ENCODE data around the gene NEFH. TPM values are rescaled to one million over a fixed set of nuclear protein-coding genes. Genes with fewer than 3 reads are reported as not detected.
"Not testable (repeated sequence)": the region's sequence is repeated elsewhere in the genome, so short reads cannot be mapped to it uniquely, and the experiment has no call there.

The NEFH gene
- total RNA-seq = 1 to 10 TPM; 5.8 to 8.3 (median 7.3) TPM

- Mint-ChIP-seq H3K9me3 (no peaks in the 10 kb centered on the region), H3K4me3 (no peak within 1 kb of the TSS), H3K4me1 (ENCODE audit: low read depth) (peaks cover 9% of the 10 kb centered on the region), H3K36me3 (ENCODE audit: insufficient read depth) (no peaks in the 10 kb centered on the region), H3K27me3 (ENCODE audit: low read depth) (peaks cover 51% of the 10 kb centered on the region)
- ATAC-seq (no peak), DNase-seq (no peak)
These were observed at the start of gene NEFH for GRCh38 chr22:29479417-29480261. Gene NEFH, plus strand, starts transcription at chr22:29480218. Its CDS starts 45 bp downstream, at chr22:29480263.

- no peaks in the 10 kb centered on the region for H3K36me3 Mint-ChIP-seq (ENCODE audit: insufficient read depth)
- no peaks in the 10 kb centered on the region for H3K9me3 Mint-ChIP-seq
- H3K4me1 Mint-ChIP-seq (ENCODE audit: low read depth) = no peaks in the 10 kb centered on the region
- H3K4me3 Mint-ChIP-seq = no peak overlapping the region
- H3K27me3 Mint-ChIP-seq (ENCODE audit: low read depth) = peaks cover 18% of the 10 kb centered on the region
- DNase-seq (no peak), ATAC-seq (no peak)
These were observed 48.0 kb upstream of the NEFH start for GRCh38 chr22:29431986-29432385.

- H3K4me3 Mint-ChIP-seq = no peak overlapping the region
- H3K9me3 Mint-ChIP-seq = no peaks in the 10 kb centered on the region
- H3K27me3 Mint-ChIP-seq (ENCODE audit: low read depth) = peaks cover 18% of the 10 kb centered on the region
These were observed 46.2 kb upstream of the NEFH start for GRCh38 chr22:29433856-29434255.

GRCh38 chr22:29434288-29434687 is 45.7 kb upstream of the NEFH start:
- DNase-seq (no peak), ATAC-seq (no peak)
- H3K27me3 Mint-ChIP-seq (ENCODE audit: low read depth) = peaks cover 18% of the 10 kb centered on the region
- H3K4me1 Mint-ChIP-seq (ENCODE audit: low read depth) = no peaks in the 10 kb centered on the region
- no peak overlapping the region for H3K4me3 Mint-ChIP-seq
- H3K36me3 Mint-ChIP-seq (ENCODE audit: insufficient read depth) = no peaks in the 10 kb centered on the region
- H3K9me3 Mint-ChIP-seq = no peaks in the 10 kb centered on the region

More at GRCh38 chr22:29433856-29434255, 46.2 kb upstream of the NEFH start:
- H3K36me3 Mint-ChIP-seq (ENCODE audit: insufficient read depth) = no peaks in the 10 kb centered on the region
- ATAC-seq (no peak), DNase-seq (no peak)
- no peaks in the 10 kb centered on the region for H3K4me1 Mint-ChIP-seq (ENCODE audit: low read depth)

GRCh38 chr22:29435236-29436136 is 44.5 kb upstream of the NEFH start:
- H3K27me3 Mint-ChIP-seq (ENCODE audit: low read depth) = peaks cover 18% of the 10 kb centered on the region
- H3K4me1 Mint-ChIP-seq (ENCODE audit: low read depth) = no peaks in the 10 kb centered on the region
- no peaks in the 10 kb centered on the region for H3K36me3 Mint-ChIP-seq (ENCODE audit: insufficient read depth)

GRCh38 chr22:29438283-29438682 is 41.7 kb upstream of the NEFH start, which contains the start of gene RFPL1:
Gene RFPL1, plus strand, starts transcription at chr22:29438583.
- not testable (repeated sequence) for H3K4me3 Mint-ChIP-seq; H3K36me3 Mint-ChIP-seq (ENCODE audit: insufficient read depth); DNase-seq; H3K9me3 Mint-ChIP-seq; ATAC-seq; H3K4me1 Mint-ChIP-seq (ENCODE audit: low read depth)
- peaks cover 25% of the 10 kb centered on the region for H3K27me3 Mint-ChIP-seq (ENCODE audit: low read depth)

More at GRCh38 chr22:29435236-29436136, 44.5 kb upstream of the NEFH start:
- H3K4me3 Mint-ChIP-seq = no peak overlapping the region
- H3K9me3 Mint-ChIP-seq = no peaks in the 10 kb centered on the region
- no peak for DNase-seq
- no peak for ATAC-seq

- DNase-seq (no peak), ATAC-seq (no peak)
- no peaks in the 10 kb centered on the region for H3K4me1 Mint-ChIP-seq (ENCODE audit: low read depth)
- no peak overlapping the region for H3K4me3 Mint-ChIP-seq
- no peaks in the 10 kb centered on the region for H3K9me3 Mint-ChIP-seq
- H3K36me3 Mint-ChIP-seq (ENCODE audit: insufficient read depth) = no peaks in the 10 kb centered on the region
- H3K27me3 Mint-ChIP-seq (ENCODE audit: low read depth) = peaks cover 11% of the 10 kb centered on the region
These were observed 37.0 kb upstream of the NEFH start for GRCh38 chr22:29442976-29443375.

- no peak for DNase-seq
- ATAC-seq = no peak
- Mint-ChIP-seq H3K4me3 (no peak overlapping the region), H3K9me3 (no peaks in the 10 kb centered on the region), H3K27me3 (ENCODE audit: low read depth) (peaks cover 11% of the 10 kb centered on the region), H3K36me3 (ENCODE audit: insufficient read depth) (no peaks in the 10 kb centered on the region), H3K4me1 (ENCODE audit: low read depth) (no peaks in the 10 kb centered on the region)
These were observed 36.6 kb upstream of the NEFH start for GRCh38 chr22:29443452-29443851.

GRCh38 chr22:29443861-29444792 is 35.9 kb upstream of the NEFH start:
- no peak for DNase-seq
- H3K4me1 Mint-ChIP-seq (ENCODE audit: low read depth) = no peaks in the 10 kb centered on the region
- H3K9me3 Mint-ChIP-seq = no peaks in the 10 kb centered on the region
- no peak overlapping the region for H3K4me3 Mint-ChIP-seq
- no peak for ATAC-seq
- H3K36me3 Mint-ChIP-seq (ENCODE audit: insufficient read depth) = no peaks in the 10 kb centered on the region
- H3K27me3 Mint-ChIP-seq (ENCODE audit: low read depth) = peaks cover 11% of the 10 kb centered on the region

- H3K4me1 Mint-ChIP-seq (ENCODE audit: low read depth) = no peaks in the 10 kb centered on the region
- peaks cover 11% of the 10 kb centered on the region for H3K27me3 Mint-ChIP-seq (ENCODE audit: low read depth)
These were observed 34.5 kb upstream of the NEFH start for GRCh38 chr22:29445508-29445907.

GRCh38 chr22:29447906-29448305 is 32.1 kb upstream of the NEFH start:
- no peaks in the 10 kb centered on the region for H3K36me3 Mint-ChIP-seq (ENCODE audit: insufficient read depth)
- DNase-seq (no peak), ATAC-seq (no peak)
- no peaks in the 10 kb centered on the region for H3K9me3 Mint-ChIP-seq
- peaks cover 6% of the 10 kb centered on the region for H3K27me3 Mint-ChIP-seq (ENCODE audit: low read depth)
- H3K4me3 Mint-ChIP-seq = no peak overlapping the region
- no peaks in the 10 kb centered on the region for H3K4me1 Mint-ChIP-seq (ENCODE audit: low read depth)

More at GRCh38 chr22:29445508-29445907, 34.5 kb upstream of the NEFH start:
- ATAC-seq (no peak), DNase-seq (no peak)
- no peaks in the 10 kb centered on the region for H3K36me3 Mint-ChIP-seq (ENCODE audit: insufficient read depth)
- H3K4me3 Mint-ChIP-seq = no peak overlapping the region
- H3K9me3 Mint-ChIP-seq = no peaks in the 10 kb centered on the region

GRCh38 chr22:29449296-29449875 is 30.6 kb upstream of the NEFH start:
- no peak for DNase-seq
- no peaks in the 10 kb centered on the region for H3K36me3 Mint-ChIP-seq (ENCODE audit: insufficient read depth)
- no peaks in the 10 kb centered on the region for H3K27me3 Mint-ChIP-seq (ENCODE audit: low read depth)
- no peak for ATAC-seq
- no peak overlapping the region for H3K4me3 Mint-ChIP-seq
- H3K9me3 Mint-ChIP-seq = no peaks in the 10 kb centered on the region
- H3K4me1 Mint-ChIP-seq (ENCODE audit: low read depth) = no peaks in the 10 kb centered on the region

- ATAC-seq = no peak
- H3K9me3 Mint-ChIP-seq = no peaks in the 10 kb centered on the region
- H3K4me3 Mint-ChIP-seq = no peak overlapping the region
- H3K36me3 Mint-ChIP-seq (ENCODE audit: insufficient read depth) = no peaks in the 10 kb centered on the region
- no peak for DNase-seq
- no peaks in the 10 kb centered on the region for H3K27me3 Mint-ChIP-seq (ENCODE audit: low read depth)
- no peaks in the 10 kb centered on the region for H3K4me1 Mint-ChIP-seq (ENCODE audit: low read depth)
These were observed 29.8 kb upstream of the NEFH start for GRCh38 chr22:29450222-29450621.
